Activated CD8-positive, alpha-beta memory T cell treated with anti-CD3 and anti-CD28 coated beads, Interleukin-2, amount 50 U/mL, for 4 hours (primary cell): ENCODE data around the gene MYO1G.

ENCODE experiments used
- DNase-seq: peaks from one replicate; pipeline ENCODE4 v3.0.0-alpha.2; 2020

The MYO1G gene

GRCh38 chr7:44980393-44981034, 1.7 kb upstream of the MYO1G start:
- peak; percentile 65 for DNase-seq

GRCh38 chr7:44979481-44980392, 922 bp upstream of the MYO1G start:
- no peak for DNase-seq

DNA sequence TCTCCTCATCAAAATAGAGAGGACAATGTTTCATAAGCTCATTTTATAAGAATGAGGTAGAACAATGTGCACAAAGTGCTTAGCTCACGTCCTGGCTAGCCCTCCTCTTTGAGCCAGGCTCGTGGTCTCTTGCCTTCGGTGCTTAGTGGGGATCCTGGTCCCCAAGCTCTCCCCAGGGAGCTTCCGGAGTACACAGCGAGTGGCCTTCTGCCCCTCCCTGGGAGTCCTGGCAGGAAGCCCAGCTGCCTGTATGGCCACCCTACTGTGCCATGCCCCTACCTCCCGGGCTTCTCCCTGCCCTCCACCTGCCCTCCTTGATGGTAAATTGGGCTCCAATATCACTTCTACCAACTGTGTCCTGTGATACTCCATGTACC, 868 bp downstream of the MYO1G start:
- DNase-seq, result no peak

DNA sequence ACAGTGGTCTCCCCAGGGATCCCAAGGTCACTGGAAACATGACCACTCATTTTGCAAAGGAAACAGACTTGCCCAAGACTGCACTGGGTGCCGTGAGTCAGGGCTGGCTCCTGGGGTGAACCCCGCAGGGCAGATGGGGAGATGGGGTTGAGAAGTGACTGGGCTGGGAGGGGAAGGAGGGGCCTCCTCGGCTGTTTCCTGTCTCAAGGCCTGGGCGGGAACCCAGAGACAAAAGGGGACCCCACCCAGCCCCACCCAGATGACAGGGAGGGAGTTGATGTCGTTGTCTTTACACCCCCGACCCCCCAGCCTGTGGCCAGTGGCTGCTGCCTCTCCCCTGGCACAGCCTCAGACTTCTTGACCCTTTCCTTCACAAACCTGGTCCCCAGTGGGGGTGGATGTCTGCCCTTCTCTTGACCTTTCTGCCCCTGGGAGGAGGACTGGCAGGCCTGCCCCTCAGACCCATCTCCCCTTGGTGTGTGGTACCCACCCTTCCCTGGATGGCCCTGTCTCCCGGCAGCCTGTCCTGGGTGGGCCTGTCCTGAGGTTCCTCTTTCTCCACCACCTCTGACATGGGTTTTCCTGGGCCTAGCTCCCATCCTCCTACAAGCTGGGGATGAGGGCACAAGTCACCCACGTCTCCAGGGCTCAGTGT, 1.4 kb downstream of the MYO1G start:
- DNase-seq, result peak; percentile 73

GRCh38 chr7:44976746-44977196, 2.0 kb downstream of the MYO1G start:
- no peak for DNase-seq

GRCh38 chr7:44976040-44976745, 2.6 kb downstream of the MYO1G start:
- no peak for DNase-seq

DNA sequence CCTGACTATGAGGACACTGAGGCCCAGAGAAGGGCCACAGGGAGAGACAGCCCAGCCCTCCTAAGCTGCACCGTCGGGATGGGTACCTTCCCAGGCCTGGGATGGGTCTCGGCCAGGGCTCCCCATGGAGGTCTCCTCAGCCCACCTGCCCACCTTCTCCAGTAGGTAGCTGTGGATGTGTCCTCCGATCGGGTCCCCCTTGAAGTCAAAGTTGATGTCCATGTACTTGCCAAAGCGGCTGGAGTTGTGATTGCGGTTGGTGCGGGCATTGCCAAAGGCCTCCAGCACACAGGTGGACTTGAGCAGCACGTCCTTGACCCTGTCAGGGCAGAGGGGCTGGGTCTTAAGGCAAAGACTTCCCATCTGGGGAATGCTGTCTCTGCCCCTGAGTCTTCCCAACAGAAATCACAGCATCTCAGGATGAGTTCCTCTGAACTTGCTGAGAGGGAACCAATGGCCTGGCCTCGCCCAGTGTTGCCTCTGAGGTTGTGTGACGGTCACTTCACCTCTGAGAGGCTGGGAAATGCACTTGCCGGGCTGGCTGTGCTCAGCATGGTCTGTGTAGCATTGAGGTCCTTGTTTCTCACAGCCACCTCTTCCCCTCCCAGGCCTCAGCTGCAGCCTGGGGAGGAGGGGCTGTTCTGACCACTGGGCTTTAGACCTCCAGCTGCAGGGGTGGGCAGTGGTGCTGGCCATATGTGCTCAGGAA, 3.3 kb downstream of the MYO1G start:
- no peak for DNase-seq

GRCh38 chr7:44974549-44974948, 4.3 kb downstream of the MYO1G start:
- no peak for DNase-seq

- DNase-seq, result peak; percentile 65
These were observed 5.0 kb downstream of the MYO1G start for GRCh38 chr7:44973610-44974401.

GRCh38 chr7:44972562-44972961, 6.3 kb downstream of the MYO1G start:
- no peak for DNase-seq

GRCh38 chr7:44971902-44972441, 6.8 kb downstream of the MYO1G start:
- no peak for DNase-seq

- DNase-seq, result no peak
These were observed 7.5 kb downstream of the MYO1G start for GRCh38 chr7:44971188-44971901.

DNA sequence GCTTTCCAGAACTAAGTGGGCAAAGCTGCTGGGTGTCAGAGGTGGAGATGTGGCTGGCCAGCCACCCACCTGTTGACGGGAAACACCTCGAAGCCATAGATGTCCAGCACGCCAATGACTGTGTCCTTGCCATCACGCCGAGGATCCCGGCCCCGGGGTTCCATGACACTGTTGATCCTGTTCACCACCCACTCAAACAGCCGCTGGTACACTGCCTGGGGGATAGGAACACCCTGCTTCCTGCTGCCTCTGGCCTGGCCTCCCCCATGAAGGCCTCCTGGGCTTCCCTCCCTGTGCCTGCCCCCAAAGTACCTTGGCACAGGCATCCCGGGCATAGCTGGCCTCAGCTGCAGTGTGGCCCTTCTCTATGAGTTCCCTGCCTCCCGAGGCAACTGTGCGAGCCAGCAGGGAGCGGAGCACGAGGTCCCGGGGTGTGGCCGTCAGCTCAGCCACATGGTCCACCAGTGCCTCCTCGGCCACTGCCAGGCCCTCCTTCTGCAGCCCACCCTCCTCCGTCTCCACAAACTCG, 8.2 kb downstream of the MYO1G start:
- DNase-seq, result no peak

GRCh38 chr7:44969701-44970522, 8.9 kb downstream of the MYO1G start:
- DNase-seq, result no peak

GRCh38 chr7:44969049-44969700, 9.6 kb downstream of the MYO1G start:
- DNase-seq, result no peak

DNA sequence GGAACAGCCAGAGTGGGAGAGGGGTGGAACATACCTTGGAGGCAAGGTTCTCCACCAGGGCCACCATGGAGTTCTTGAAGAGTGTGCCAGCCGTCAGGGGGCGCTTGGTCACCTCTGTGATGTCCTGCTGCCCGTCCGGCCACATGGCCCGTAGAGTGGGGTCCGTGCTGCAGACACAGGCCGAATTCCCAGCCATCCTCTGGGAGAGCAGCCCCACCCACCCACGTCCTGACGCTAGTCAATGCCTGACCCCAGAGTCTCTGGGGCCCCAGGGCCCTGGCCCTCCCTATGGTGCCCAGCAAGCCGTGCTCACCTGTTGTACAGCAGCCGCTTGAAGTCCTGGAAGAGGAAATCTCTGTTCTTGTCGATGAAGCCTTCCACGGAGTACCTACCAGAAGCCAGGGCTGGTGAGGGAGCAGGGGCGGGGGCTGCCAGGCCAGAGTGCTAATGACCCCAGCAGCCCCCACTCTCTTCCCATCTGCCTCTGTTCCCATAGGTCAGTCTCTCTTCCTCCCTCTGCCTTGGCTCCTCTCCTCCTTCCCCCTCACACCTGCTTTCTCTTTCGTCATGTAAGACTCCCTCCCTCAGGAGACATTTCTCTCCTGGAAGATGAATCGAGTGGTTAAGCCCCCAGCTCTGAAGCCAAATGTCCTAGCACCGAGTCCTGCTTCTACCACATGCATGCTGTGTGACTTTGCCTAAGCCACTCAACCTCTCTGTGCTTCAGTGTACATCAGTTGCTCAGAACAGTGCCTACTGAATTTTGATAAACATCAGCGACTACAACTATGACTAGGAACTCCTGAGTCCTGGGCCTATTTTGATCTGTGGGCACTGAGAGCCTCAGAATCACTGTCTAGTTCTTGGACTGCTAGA, 11.0 kb downstream of the MYO1G start:
- DNase-seq, result no peak

- no peak for DNase-seq
These were observed 11.9 kb downstream of the MYO1G start for GRCh38 chr7:44966731-44967538.
